Measurements from ENCODE around the gene GOLGA6L1.
"Not testable (repeated sequence)": the region's sequence is repeated elsewhere in the genome, so short reads cannot be mapped to it uniquely, and the experiment has no call there.

Gene GOLGA6L1

DNA sequence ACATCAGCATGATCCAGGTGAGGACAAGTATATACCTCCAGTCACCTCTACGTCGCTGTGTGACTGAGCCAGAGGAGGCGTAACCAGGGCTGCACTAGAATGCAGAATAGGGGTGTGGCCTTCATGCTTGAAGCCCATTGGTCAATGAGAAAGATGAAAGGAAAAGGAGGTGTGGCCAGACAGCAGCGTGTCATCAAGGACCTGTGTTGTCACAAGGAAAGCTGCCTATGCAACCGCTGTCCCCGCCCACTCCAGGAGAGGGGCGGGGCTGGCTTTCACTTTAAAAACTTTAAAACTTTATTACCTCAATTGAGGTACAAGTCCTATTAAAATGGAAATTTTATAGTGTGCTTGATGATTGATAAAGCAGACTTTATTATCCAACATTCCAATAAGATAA lies at the start of gene GOLGA6L1:
GOLGA6L1 (minus strand) TSS at position 101 of the 400 bp plus-strand sequence; CDS start at position 10, 91 bp downstream.
- H3K36me3 ChIP-seq; H3K4me3 ChIP-seq; intact Hi-C loops (cut with DNase I; ENCODE audit: low total_unique reads); H3K9me3 ChIP-seq; H3K4me1 ChIP-seq; H3K27me3 ChIP-seq; H3K27ac ChIP-seq; DNase-seq: not testable (repeated sequence)

DNA sequence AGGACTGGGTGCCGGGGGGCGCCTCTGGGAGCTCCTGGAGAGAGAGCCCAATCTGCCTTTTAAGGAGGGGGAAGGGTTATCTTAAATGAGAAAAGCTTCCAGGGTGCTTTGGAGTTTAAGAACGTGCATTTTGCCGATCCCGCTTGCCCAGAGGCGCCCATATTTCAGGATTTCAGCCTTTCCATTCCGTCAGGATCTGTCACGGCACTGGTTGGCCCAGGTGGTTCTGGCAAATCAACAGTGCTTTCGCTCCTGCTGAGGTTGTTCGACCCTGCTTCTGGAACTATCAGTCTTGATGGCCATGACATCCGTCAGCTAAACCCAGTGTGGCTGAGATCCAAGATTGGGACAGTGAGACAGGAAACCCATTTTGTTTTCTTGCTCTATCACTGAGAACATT lies 44.6 kb upstream of the GOLGA6L1 start:
- DNase-seq; H3K9me3 ChIP-seq; H3K4me3 ChIP-seq; H3K27ac ChIP-seq; H3K27me3 ChIP-seq; intact Hi-C loops (cut with DNase I; ENCODE audit: low total_unique reads); H3K36me3 ChIP-seq; H3K4me1 ChIP-seq: not testable (repeated sequence)

DNA sequence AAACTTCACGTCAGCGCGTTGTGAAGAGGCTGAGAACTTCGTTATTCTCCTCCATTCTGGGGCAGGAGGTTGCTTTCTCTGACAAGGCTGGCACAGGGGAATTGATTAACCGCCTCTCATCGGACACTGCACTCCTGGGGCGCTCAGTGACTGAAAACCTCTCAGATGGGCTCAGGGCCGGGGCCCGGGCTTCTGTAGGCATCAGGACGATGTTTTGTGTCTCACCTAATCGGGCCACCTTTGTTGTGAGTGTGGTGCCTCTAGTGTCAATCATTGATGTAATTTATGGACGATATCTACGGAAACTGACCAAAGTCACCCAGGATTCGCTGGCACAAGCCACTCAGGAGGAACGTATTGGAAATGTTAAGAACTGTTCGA lies 43.9 kb upstream of the GOLGA6L1 start:
- H3K9me3 ChIP-seq = not testable (repeated sequence)

GRCh38 chr15:23179768-23180546 lies 43.3 kb upstream of the GOLGA6L1 start:
- H3K27ac ChIP-seq; H3K36me3 ChIP-seq; intact Hi-C loops (cut with DNase I; ENCODE audit: low total_unique reads); H3K9me3 ChIP-seq; DNase-seq; H3K27me3 ChIP-seq; H3K4me1 ChIP-seq; H3K4me3 ChIP-seq: not testable (repeated sequence)

More for the DNA sequence above, 43.9 kb upstream of the GOLGA6L1 start:
- intact Hi-C loops (cut with DNase I; ENCODE audit: low total_unique reads); H3K4me3 ChIP-seq; H3K27me3 ChIP-seq; H3K27ac ChIP-seq; H3K4me1 ChIP-seq; DNase-seq; H3K36me3 ChIP-seq: not testable (repeated sequence)

- H3K36me3 ChIP-seq; H3K4me3 ChIP-seq; H3K27ac ChIP-seq; intact Hi-C loops (cut with DNase I; ENCODE audit: low total_unique reads); H3K27me3 ChIP-seq; H3K9me3 ChIP-seq; H3K4me1 ChIP-seq: not testable (repeated sequence)
- peak in 1 of 2 donors; percentile 60 for DNase-seq
Observed at GRCh38 chr15:23176683-23177082, 40.1 kb upstream of the GOLGA6L1 start.

DNA sequence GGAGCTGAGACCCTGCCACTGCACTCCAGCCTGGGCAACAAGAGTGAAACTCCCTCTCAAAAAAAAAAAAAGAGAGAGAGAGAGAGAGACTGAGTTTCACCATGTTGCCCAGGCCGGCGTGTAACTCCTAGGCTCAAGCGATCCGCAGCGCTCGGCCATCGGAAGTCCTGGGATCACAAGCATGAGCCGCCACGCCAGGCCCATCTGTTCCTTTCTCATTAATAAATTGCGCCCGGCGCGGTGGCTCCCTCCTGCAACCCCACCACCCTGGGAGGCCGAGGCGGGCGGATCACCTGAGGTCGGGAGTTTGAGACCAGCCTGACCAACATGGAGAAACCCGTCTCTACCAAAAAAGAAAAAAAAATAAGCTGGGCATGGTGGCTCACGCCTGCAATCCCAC lies 39.0 kb upstream of the GOLGA6L1 start:
- H3K36me3 ChIP-seq; H3K4me3 ChIP-seq; H3K27me3 ChIP-seq; intact Hi-C loops (cut with DNase I; ENCODE audit: low total_unique reads); H3K27ac ChIP-seq; H3K4me1 ChIP-seq; DNase-seq; H3K9me3 ChIP-seq: not testable (repeated sequence)

DNA sequence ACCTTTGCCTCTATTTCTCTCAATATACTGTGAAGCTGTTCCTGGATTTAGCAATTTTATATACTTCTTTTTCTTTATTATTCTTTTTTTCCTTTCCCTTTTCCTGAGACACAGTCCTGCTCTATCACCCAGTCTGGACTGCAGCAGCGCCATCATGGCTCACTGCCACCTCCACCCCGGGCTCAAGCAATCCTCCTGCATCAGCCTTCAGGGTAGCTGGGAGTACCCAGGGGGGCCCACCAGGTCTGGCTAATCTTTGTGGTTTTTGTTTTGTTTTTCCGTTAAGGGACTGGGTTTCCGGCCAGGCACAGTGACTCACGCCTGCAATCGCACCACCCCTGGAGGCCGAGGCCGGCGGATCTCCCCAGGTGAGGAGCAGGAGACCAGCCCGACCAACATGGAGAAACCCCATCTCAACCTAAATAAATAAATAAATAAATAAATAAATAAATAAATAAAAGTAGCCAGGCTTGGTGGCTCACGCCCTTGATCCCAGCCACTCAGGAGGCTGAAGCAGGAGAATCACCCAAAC lies 38.1 kb upstream of the GOLGA6L1 start:
- intact Hi-C loops (cut with DNase I; ENCODE audit: low total_unique reads); H3K4me1 ChIP-seq; H3K36me3 ChIP-seq; DNase-seq; H3K27me3 ChIP-seq; H3K4me3 ChIP-seq; H3K9me3 ChIP-seq; H3K27ac ChIP-seq: not testable (repeated sequence)

DNA sequence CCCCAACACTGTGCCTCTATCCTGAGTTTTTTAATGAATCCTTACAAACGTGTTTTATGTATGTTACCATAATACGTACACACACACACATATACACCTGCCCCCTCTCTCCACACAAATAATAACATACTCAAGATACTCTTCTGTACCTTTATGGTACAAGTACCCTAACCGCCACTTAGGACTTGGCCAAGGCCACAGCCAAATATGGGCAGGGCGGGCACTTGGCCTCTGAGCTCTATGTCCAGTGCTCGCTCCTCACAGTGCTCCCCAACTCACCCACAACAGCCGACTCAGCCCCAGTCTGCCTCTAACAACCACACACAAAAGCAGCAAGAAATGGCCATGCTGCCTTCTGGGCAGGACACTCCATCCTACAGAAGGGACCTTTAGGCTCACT lies 3.8 kb downstream of the GOLGA6L1 start:
- H3K9me3 ChIP-seq; intact Hi-C loops (cut with DNase I; ENCODE audit: low total_unique reads); H3K36me3 ChIP-seq; DNase-seq; H3K4me3 ChIP-seq; H3K27me3 ChIP-seq; H3K27ac ChIP-seq; H3K4me1 ChIP-seq: not testable (repeated sequence)

DNA sequence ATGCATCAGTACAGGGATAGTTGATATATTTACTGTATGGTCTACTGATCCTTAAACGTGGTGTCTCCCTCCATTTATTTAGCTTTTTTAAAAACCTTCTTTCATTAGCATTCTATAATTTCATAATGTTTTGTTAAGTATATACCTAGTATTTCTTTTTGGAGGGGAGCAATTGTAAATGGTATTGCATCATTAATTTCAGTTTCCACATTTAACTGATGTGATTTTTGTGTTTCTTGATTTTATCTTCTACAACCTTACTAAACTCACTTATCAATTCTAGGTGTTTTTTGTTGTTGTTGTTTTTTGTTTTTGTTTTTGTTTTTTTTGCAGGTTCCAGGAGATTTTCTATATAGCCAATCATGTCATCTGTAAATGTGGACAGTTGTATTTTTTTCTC lies 18.4 kb downstream of the GOLGA6L1 start:
- no peak overlapping the region for H3K27ac ChIP-seq
- H3K27me3 ChIP-seq = no peaks in the 10 kb centered on the region
- intact Hi-C loops (cut with DNase I; ENCODE audit: low total_unique reads) = no loop called here
- H3K9me3 ChIP-seq = no peaks in the 10 kb centered on the region
- TF ChIP-seq, protein P1, sequence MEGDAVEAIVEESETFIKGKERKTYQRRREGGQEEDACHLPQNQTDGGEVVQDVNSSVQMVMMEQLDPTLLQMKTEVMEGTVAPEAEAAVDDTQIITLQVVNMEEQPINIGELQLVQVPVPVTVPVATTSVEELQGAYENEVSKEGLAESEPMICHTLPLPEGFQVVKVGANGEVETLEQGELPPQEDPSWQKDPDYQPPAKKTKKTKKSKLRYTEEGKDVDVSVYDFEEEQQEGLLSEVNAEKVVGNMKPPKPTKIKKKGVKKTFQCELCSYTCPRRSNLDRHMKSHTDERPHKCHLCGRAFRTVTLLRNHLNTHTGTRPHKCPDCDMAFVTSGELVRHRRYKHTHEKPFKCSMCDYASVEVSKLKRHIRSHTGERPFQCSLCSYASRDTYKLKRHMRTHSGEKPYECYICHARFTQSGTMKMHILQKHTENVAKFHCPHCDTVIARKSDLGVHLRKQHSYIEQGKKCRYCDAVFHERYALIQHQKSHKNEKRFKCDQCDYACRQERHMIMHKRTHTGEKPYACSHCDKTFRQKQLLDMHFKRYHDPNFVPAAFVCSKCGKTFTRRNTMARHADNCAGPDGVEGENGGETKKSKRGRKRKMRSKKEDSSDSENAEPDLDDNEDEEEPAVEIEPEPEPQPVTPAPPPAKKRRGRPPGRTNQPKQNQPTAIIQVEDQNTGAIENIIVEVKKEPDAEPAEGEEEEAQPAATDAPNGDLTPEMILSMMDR (IDR thresholded peaks at IDR 0.05) = no peak
- H3K36me3 ChIP-seq = no peaks in the 10 kb centered on the region
- H3K4me3 ChIP-seq = no peak overlapping the region
- H3K4me1 ChIP-seq = no peaks in the 10 kb centered on the region
- DNase-seq = no peak

GRCh38 chr15:23095796-23096195 lies 40.8 kb downstream of the GOLGA6L1 start:
- H3K36me3 ChIP-seq = no peaks in the 10 kb centered on the region
- intact Hi-C loops (cut with DNase I; ENCODE audit: low total_unique reads) = no loop called here
- no peaks in the 10 kb centered on the region for H3K4me1 ChIP-seq
- no peaks in the 10 kb centered on the region for H3K9me3 ChIP-seq
- no peak overlapping the region for H3K4me3 ChIP-seq
- TF ChIP-seq, protein P1 (IDR thresholded peaks at IDR 0.05) = no peak
- no peak for DNase-seq
- no peak overlapping the region for H3K27ac ChIP-seq
- H3K27me3 ChIP-seq = peaks cover 0 to 2% of the 10 kb centered on the region in 2 donors
